Psoas muscle (tissue), 8 donors: Measurements from ENCODE around the gene SPG7. TPM values are rescaled to one million over a fixed set of nuclear protein-coding genes. Genes with fewer than 3 reads are reported as not detected.

Source experiments
- ATAC-seq, 4 donors: fragments of 200-7000 bp; cut with Tn5 transposase; one replicate each; pipeline ENCODE4 v1.9.1; 2020; ENCODE audit warnings: moderate library complexity in 3 of 4, mild to moderate bottlenecking in 2 of 4
- DNase-seq, 2 donors: peaks; one replicate each; pipeline ENCODE4 v3.0.0-alpha.2; 2020
- H3K27ac ChIP-seq: fragments of 200-600 bp; one replicate; pipeline ENCODE4 v1.8.0; 2022
- H3K27me3 ChIP-seq, 3 donors: fragments of 200-600 bp in 1 of 3; one replicate each; pipeline versions ENCODE4 v1.6.1 to v1.8.0; 2013 to 2022; ENCODE audit warnings: low read length in 2 of 3, mild to moderate bottlenecking in 2 of 3, moderate library complexity in 1 of 3; ENCODE audit not compliant: insufficient read depth in 3 of 3
- H3K36me3 ChIP-seq, 2 donors: fragments of 200-600 bp in 1 of 2; one replicate each; pipeline versions ENCODE4 v1.6.1 to v1.8.0; 2013 to 2022; ENCODE audit warnings: low read depth in 1 of 2, mild to moderate bottlenecking in 1 of 2, moderate library complexity in 1 of 2; ENCODE audit not compliant: insufficient read depth in 1 of 2
- H3K4me1 ChIP-seq: fragments of 200-600 bp; one replicate; pipeline ENCODE4 v1.8.0; 2022
- H3K4me3 ChIP-seq: fragments of 200-600 bp; one replicate; pipeline ENCODE4 v1.8.0; 2022; ENCODE audit warnings: mild to moderate bottlenecking
- H3K9me3 ChIP-seq: fragments of 200-600 bp; one replicate; pipeline ENCODE4 v1.8.0; 2022
- WGBS, 3 donors: extraction: QIAGEN DNeasy Blood & Tissue Kit; methylation state at CpG; one replicate each; pipeline versions ENCODE4 v1.1.6 to v1.1.7; 2013; 5-methylcytosine and 5-hydroxymethylcytosine counted together
- intact Hi-C, 2 donors: fragments of 100-400 bp; cut with DNase I; formaldehyde crosslinking; loops; one replicate each; pipeline versions ENCODE4 v1.11.0 to v1.14.2; 2022
- polyA plus RNA-seq, 3 donors: library from polyadenylated mRNA; stranded (reverse); fragments of 200-250 nt; gene quantifications; one replicate each; pipeline ENCODE4 v1.2.3, GENCODE V29; 2013
- total RNA-seq, 4 donors: library from RNA; stranded (reverse); fragmentation: NEBNext Ultra II Directional in 2 of 4; extraction: Animal tissue kit (Norgen Biotek cat#: 25700) in 2 of 4; gene quantifications; one replicate each; pipeline versions ENCODE4 v1.2.1 to v1.2.4, GENCODE V29; 2021 to 2023
- TF ChIP-seq, protein P1 (sequence below): fragments of 200-600 bp; IDR thresholded peaks from one replicate; pipeline ENCODE4 v1.8.0; 2022; ENCODE audit warnings: antibody characterized with exemption
- donor health status: healthy with polysubstance abuse.
- donor health status: DM: no; HTN: no; CAD: no; lungs with moderate emphysema.
- donor health status: Bipolar disorder and iron deficiency.
- donor health status: healthy.
- donor health status: DM: yes; HTN: yes; CAD: no.
- donor health status: DM: no; HTN: no; CAD: no.
- donor health status: DM: no; HTN: no; CAD: no.
- donor health status: DM: yes; HTN: yes; CAD: no.

The SPG7 gene
- total and polyA plus RNA-seq, 7 donors: 57.5 to 95.3 (median 86.8) TPM

DNA sequence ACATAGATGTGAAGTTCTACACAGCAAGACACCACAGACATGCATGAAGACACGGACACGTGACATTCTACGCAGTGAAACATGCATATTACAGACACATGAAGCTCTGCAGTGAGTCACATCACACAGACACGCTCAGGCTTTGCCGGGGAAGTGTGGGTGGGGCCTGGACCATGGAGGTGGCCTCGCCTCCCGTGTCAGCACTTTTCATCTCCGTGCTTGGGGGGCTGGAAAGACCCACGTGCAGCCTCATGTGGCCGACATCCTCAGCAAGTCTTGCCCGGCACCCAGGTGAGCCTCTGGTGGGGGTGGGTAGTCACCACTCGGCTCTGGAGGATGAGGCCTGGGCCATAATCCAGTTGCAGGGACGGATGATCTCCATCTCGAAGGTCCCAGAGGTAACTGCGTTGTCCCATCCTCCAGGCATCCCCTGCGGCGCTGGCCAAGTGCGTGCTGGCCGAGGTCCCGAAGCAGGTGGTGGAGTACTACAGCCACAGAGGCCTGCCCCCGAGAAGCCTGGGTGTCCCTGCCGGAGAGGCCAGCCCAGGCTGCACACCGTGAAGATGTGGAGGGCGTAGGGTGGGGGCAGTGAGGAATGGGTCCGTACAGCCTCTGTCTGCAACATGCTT lies 88.0 kb downstream of the SPG7 start:
- ATAC-seq (no peak), DNase-seq (no peak)
- no peaks in the 10 kb centered on the region for H3K27me3 ChIP-seq
- intact Hi-C loops: no loop called here
- no peak overlapping the region for H3K27ac ChIP-seq
- TF ChIP-seq, protein P1, sequence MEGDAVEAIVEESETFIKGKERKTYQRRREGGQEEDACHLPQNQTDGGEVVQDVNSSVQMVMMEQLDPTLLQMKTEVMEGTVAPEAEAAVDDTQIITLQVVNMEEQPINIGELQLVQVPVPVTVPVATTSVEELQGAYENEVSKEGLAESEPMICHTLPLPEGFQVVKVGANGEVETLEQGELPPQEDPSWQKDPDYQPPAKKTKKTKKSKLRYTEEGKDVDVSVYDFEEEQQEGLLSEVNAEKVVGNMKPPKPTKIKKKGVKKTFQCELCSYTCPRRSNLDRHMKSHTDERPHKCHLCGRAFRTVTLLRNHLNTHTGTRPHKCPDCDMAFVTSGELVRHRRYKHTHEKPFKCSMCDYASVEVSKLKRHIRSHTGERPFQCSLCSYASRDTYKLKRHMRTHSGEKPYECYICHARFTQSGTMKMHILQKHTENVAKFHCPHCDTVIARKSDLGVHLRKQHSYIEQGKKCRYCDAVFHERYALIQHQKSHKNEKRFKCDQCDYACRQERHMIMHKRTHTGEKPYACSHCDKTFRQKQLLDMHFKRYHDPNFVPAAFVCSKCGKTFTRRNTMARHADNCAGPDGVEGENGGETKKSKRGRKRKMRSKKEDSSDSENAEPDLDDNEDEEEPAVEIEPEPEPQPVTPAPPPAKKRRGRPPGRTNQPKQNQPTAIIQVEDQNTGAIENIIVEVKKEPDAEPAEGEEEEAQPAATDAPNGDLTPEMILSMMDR: no peak
- H3K4me3 ChIP-seq: no peak overlapping the region
- H3K9me3 ChIP-seq: no peaks in the 10 kb centered on the region
- H3K4me1 ChIP-seq: no peaks in the 10 kb centered on the region
- WGBS, 3 donors: 58 to 70% (median 66%) methylated on average over 25 of the region's 25 CpGs
- H3K36me3 ChIP-seq: no peaks in the 10 kb centered on the region

DNA sequence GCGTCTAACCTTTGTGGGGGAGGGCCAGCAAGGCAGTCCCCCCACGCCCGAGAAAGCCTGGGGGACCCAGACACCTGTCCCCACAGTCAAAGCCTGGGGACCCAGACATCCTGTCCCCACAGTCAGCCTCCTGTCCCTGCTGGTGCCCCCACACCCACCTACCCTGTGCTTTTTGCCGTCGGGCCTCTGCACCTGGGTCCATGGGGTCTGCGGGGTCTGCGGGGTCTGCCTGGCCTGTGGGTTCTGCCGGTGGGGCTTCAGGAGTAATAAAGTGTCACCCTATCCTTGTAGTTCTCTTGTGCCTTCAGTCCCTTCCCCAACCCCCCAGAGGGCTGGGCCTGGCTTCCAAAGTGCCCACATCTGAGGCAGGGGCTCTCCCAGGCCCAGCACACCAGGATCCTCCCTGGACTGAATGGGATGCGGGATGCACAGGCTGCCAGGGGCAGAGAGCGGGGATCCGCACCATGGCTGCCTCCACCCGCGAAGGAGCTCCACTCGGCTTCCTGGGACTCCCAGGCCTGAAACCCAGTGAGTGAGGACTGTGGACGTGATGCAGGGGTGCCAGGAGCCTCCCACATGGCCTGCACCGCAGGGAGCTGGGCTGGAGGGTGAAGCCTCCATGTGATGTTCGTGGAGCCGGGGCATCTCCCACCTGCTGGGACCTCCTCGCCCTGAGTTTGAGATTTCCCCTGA lies 88.9 kb downstream of the SPG7 start:
- Histone ChIP-seq H3K9me3 (no peaks in the 10 kb centered on the region), H3K36me3 (no peaks in the 10 kb centered on the region), H3K27ac (no peak overlapping the region), H3K4me3 (no peak overlapping the region), H3K27me3 (peaks cover 0 to under 1% (median under 1%) of the 10 kb centered on the region in 3 donors), H3K4me1 (no peaks in the 10 kb centered on the region)
- no peak for ATAC-seq
- TF ChIP-seq, protein P1: no peak
- 76 to 85% (median 81%) methylated on average over 17 to 19 of the region's 19 CpGs for WGBS, 3 donors
- intact Hi-C loops: no loop called here
- no peak for DNase-seq

DNA sequence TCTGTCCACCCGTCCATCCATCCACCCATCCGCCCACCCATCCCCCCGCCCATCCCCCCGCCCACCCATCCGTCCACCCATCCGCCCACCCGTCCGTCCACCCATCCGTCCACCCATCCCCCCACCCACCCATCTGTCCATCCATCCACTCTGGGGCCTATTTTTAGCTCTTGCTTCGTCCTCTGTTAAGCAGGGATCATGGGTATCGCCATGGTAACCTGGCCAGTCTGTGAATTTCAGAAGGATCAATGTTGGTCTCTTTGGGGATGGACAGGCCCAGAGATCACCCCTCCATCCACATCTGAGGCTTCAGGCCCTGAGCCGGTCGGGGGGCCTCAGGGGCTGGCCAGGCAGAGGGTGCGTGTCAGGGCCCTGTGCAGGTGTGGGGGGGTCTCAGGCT lies 90.0 kb downstream of the SPG7 start:
- intact Hi-C loops: no loop called here

DNA sequence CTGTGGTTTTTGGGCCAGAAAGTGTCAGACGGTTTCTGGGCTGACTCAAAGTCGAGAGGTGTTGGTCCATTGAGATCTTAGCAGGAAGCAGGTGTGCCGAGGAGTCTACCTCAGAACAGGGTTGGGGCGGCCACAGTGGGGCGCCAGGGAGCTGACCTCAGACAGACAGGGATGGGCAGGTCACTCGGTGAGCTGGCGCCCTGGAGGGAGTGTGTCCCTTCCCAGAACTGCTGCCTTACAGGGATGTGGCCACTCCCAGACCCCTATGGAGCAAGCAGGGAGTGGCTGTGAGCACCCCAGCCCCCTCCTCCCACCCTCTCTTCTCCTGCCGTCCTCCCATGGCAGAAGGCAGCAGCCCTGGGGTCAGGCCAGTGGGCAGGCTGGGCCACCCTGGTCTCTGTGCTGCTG lies 91.3 kb downstream of the SPG7 start:
- DNase-seq (no peak), ATAC-seq (no peak)
- intact Hi-C loops: no loop called here
- Histone ChIP-seq H3K9me3 (no peaks in the 10 kb centered on the region), H3K27me3 (peaks cover 0 to 12% (median 3%) of the 10 kb centered on the region in 3 donors), H3K36me3 (no peaks in the 10 kb centered on the region), H3K4me3 (no peak overlapping the region), H3K4me1 (no peaks in the 10 kb centered on the region), H3K27ac (no peak overlapping the region)
- 25 to 43% (median 26%) methylated on average over 7 to 8 of the region's 8 CpGs for WGBS, 3 donors
- TF ChIP-seq, protein P1: no peak

More for the DNA sequence above, 90.0 kb downstream of the SPG7 start:
- no peaks in the 10 kb centered on the region for H3K36me3 ChIP-seq
- H3K4me1 ChIP-seq: no peaks in the 10 kb centered on the region
- WGBS, 3 donors: 62 to 68% (median 63%) methylated on average over 13 to 14 of the region's 14 CpGs
- TF ChIP-seq, protein P1: no peak
- no peak overlapping the region for H3K27ac ChIP-seq
- H3K4me3 ChIP-seq: no peak overlapping the region
- no peak for ATAC-seq
- DNase-seq: no peak
- H3K27me3 ChIP-seq: peaks cover 0 to 11% (median 3%) of the 10 kb centered on the region in 3 donors
- H3K9me3 ChIP-seq: no peaks in the 10 kb centered on the region
